ENCODE results near the gene ABRACL. TPM values are rescaled to one million over a fixed set of nuclear protein-coding genes. Genes with fewer than 3 reads are reported as not detected.
"Not testable (repeated sequence)": the region's sequence is repeated elsewhere in the genome, so short reads cannot be mapped to it uniquely, and the experiment has no call there.

The ABRACL gene
- total RNA-seq, 2 experiments from 2014 or later = 69.7 to 73.5 TPM

- TF ChIP-seq CTCF (conservative IDR thresholded peaks at IDR 0.05; ENCODE audit: low read length) (no peak), EZH2phosphoT487 (IDR thresholded peaks at IDR 0.05; ENCODE audit: borderline replicate concordance, low read depth, low read length) (no peak)
- no TSS peak for BruUV-seq (replicated peaks)
These were observed 19.1 kb downstream of the ABRACL start for GRCh38 chr6:139047677-139048076.

GRCh38 chr6:139048912-139049311, 20.4 kb downstream of the ABRACL start:
- H3K27ac ChIP-seq (ENCODE audit: low read depth, low read length, poor library complexity, severe bottlenecking); H3K9me3 ChIP-seq (ENCODE audit: low read length); H2AFZ ChIP-seq (ENCODE audit: low read length); CTCF ChIA-PET (ENCODE audit: unreplicated experiment); H3K36me3 ChIP-seq (ENCODE audit: insufficient read depth, low read length); H3K4me3 ChIP-seq (ENCODE audit: low read depth, low read length, poor library complexity, severe bottlenecking); H4K20me1 ChIP-seq (ENCODE audit: insufficient read depth, low read length); H3K4me1 ChIP-seq (ENCODE audit: insufficient read depth, low read length, poor library complexity, severe bottlenecking); H3K9me2 ChIP-seq (ENCODE audit: insufficient read depth, low read length); H3K79me2 ChIP-seq (ENCODE audit: insufficient read depth, low read depth, low read length); DNase-seq (ENCODE audit: low spot score); BruUV-seq (replicated peaks); intact Hi-C loops (cut with micrococcal nuclease; ENCODE audit: unreplicated experiment); H3K4me2 ChIP-seq (ENCODE audit: low read length): not testable (repeated sequence)
- POLR2A ChIA-PET = interaction anchor here (1.1 kb wide), 1 partner anchor 8 kb away, joined by 3 read pairs; no protein-coding TSS in a partner anchor

More at GRCh38 chr6:139047677-139048076, 19.1 kb downstream of the ABRACL start:
- POLR2A ChIA-PET = no interaction called here
- peaks cover 11% of the 10 kb centered on the region for H3K36me3 ChIP-seq (ENCODE audit: insufficient read depth, low read length)
- H3K27ac ChIP-seq (ENCODE audit: low read depth, low read length, poor library complexity, severe bottlenecking) = no peak overlapping the region
- no peak overlapping the region for H3K4me3 ChIP-seq (ENCODE audit: low read depth, low read length, poor library complexity, severe bottlenecking)
- H4K20me1 ChIP-seq (ENCODE audit: insufficient read depth, low read length) = no peaks in the 10 kb centered on the region
- CTCF ChIA-PET (ENCODE audit: unreplicated experiment) = no interaction called here
- no peaks in the 10 kb centered on the region for H3K79me2 ChIP-seq (ENCODE audit: insufficient read depth, low read depth, low read length)
- no peaks in the 10 kb centered on the region for H3K9me3 ChIP-seq (ENCODE audit: low read length)
- no peaks in the 10 kb centered on the region for H3K9me2 ChIP-seq (ENCODE audit: insufficient read depth, low read length)
- no peaks in the 10 kb centered on the region for H3K4me1 ChIP-seq (ENCODE audit: insufficient read depth, low read length, poor library complexity, severe bottlenecking)
- intact Hi-C loops (cut with micrococcal nuclease; ENCODE audit: unreplicated experiment) = no loop called here
- DNase-seq (ENCODE audit: low spot score) = no peak
- H3K4me2 ChIP-seq (ENCODE audit: low read length) = no peak overlapping the region
- no peak overlapping the region for H2AFZ ChIP-seq (ENCODE audit: low read length)

GRCh38 chr6:139050131-139050769, 21.7 kb downstream of the ABRACL start:
- H2AFZ ChIP-seq (ENCODE audit: low read length); H3K4me2 ChIP-seq (ENCODE audit: low read length); H3K4me1 ChIP-seq (ENCODE audit: insufficient read depth, low read length, poor library complexity, severe bottlenecking); CTCF ChIA-PET (ENCODE audit: unreplicated experiment); DNase-seq (ENCODE audit: low spot score); H3K36me3 ChIP-seq (ENCODE audit: insufficient read depth, low read length); H3K9me3 ChIP-seq (ENCODE audit: low read length); H4K20me1 ChIP-seq (ENCODE audit: insufficient read depth, low read length); H3K27ac ChIP-seq (ENCODE audit: low read depth, low read length, poor library complexity, severe bottlenecking); H3K79me2 ChIP-seq (ENCODE audit: insufficient read depth, low read depth, low read length); BruUV-seq (replicated peaks); H3K9me2 ChIP-seq (ENCODE audit: insufficient read depth, low read length); intact Hi-C loops (cut with micrococcal nuclease; ENCODE audit: unreplicated experiment); H3K4me3 ChIP-seq (ENCODE audit: low read depth, low read length, poor library complexity, severe bottlenecking): not testable (repeated sequence)
- POLR2A ChIA-PET = interaction anchor here (0.6 kb wide), 1 partner anchor 562 kb away, joined by 3 read pairs; no protein-coding TSS in a partner anchor

All from OCI-LY7 (cell line).